Measurements from ENCODE around the gene INIP.

INIP gene

DNA sequence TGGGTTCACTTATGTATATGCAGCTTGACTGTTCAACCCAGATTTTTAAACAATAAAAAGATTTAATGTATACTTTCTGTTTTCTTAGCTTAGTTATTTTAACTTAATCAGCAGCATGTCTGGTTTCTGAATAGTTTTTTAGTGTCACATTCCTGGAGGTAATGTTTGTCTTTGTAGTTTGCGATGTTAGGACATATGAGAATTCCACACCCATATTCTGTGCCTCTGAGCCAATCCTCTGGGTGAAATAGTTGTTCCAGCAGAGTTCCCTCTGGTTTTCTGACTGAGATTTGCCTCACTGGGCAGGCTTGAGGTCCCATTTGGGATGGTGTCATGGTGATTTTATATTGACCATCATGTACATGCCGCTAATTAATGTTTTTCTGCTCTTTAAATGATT is 48.6 kb downstream of the INIP start:
- no peak for DNase-seq

DNA sequence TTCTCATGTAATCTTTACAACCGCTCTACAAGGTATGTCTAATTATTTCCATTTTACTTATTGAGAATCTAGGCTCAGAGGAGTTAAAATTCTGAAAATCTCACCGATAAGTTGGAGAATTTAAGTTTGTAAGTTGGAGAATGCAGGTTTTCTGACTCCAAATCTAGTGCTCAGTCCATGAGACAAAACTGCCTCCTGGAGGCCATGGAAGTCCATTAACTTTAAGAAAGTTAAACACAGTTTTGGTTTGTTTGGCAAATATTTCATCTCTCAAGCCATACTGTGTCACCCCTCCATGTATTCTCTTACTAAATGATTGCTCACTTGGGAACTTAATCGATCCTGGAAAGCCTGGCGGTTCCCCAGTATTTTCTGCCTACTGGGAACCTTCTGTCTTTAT is 52.6 kb downstream of the INIP start:
- DNase-seq = no peak

DNA sequence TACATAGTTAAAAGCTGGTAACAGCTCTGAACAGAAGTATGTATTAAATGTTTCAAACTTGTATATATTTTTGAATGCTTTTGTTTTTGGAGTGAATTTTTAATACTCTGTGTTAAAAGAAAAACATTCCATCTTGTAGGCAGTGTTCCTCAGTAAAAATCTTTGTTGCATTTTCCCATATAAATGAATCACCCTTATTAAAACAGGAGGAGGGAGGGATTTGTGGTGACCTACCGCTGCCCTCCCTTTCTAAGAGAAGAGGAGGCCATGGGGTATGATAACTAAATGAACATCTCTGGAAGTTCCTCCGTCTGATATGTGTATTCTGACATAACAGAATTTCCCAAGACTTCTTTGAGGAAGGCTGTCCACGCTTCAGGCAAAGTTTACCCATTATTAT is 53.4 kb downstream of the INIP start:
- no peak for DNase-seq

DNA sequence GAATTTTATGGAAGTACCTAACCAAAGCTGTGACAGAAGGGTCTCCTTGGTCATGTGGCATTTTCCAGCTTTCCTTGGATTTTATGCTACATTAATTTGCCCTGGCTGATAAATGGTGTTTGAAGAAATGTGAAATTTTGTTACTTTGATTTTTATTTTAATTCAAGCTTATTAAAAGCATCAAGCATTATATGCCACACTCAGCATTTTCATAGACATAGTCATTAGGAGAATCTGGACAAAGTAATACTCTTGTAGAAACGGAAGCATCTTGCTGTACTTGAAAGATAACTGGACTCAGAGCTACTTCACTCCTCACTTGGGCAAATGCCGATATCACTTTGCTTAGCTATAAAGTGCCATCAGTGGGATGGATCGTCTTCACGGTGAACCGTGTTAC is 54.2 kb downstream of the INIP start:
- DNase-seq = no peak

DNA sequence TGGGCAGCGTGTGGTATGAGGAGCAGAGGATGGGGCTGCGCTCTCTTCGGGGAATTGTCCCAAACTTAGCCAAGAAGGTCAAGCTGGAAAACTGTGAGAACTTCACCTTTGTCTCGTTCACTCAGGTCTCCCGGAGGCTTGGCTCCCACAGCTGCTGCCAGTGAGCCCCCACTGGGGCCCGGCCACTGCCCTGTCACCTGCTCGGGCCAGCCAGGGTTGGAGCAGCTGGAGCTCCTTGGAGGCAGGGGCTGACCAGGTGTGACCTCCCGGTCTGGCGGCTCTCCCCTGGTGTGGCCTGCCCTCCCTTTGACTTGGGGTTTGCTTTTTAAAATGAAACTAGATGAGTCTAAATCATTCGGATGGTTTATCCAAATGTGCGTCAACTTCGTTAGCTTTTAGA is 58.0 kb downstream of the INIP start:
- DNase-seq = no peak

DNA sequence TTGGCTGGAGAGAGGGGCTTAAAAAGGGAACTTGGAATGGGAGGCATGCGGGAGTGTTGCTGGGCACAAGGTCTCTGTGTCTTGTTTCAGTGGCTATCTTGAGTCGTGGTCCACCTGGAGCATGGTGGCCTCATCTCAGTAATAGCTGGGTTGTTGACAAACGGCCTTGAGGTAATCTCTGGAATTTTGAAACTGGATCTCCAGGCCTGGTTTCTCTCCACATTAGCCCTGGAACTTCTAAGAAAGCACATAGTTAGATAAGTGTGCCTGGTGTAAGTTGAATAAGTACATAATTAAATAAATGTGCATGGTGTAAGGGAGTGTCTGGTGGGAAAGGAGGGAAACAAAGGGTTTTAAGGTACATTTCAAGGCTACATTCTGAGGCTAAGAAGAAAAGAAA is 62.2 kb downstream of the INIP start:
- DNase-seq = no peak

DNA sequence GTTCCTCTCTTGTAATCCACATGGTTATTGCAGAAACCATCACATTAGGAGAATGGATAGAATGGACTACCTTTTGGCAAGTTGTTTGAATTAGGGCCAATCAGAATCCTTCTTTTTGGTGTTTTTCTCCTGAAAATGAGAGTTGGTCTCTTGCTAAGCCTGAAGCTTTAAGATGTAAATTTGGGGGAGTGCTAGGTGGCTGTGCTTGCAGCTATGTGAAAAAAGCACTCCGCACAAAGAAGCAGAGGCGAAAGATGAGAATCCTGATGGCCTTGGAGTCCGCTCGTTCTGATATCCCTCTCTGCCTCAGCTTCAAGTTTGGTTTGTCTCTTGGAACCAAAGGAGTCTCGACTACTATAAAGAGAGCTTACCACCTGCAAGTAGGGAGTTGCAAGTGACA is 63.6 kb downstream of the INIP start:
- no peak for DNase-seq

DNA sequence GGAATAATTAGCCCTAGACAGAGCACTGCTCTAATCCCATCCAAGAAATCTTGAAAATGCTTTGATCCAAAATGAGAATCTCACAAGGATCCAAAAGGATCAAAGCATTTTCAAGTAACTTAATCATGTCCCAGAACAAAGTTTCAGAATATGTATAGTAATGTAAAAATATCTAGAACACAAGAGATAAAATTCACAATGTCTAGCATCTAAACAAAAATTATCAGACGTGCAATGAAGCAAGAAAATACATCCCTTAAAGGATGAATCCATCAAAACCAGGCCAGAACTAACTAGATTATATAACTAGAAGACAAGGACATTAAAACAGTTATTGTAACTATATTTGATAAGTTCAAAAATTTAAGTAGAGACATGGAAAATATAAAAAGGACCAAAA is 69.3 kb downstream of the INIP start:
- DNase-seq = no peak

DNA sequence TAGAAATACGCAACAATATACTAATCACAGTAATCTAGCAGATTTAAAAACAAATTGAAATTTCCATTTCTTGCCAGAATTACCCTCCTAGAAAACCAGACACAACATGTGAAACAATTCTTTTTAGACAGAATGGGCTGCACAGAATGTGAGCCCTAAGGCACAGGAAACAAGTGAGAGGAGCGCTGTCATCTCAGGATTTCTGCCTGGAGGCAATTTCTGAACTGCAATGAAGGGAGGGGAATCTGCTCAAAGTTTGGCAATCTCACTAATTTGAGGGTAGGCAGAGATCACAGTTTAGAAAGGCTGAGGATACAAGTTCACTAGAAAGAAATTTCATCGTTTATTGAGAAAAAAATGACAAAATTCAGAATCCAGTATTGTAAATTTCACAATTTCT is 70.3 kb downstream of the INIP start:
- DNase-seq = no peak

DNA sequence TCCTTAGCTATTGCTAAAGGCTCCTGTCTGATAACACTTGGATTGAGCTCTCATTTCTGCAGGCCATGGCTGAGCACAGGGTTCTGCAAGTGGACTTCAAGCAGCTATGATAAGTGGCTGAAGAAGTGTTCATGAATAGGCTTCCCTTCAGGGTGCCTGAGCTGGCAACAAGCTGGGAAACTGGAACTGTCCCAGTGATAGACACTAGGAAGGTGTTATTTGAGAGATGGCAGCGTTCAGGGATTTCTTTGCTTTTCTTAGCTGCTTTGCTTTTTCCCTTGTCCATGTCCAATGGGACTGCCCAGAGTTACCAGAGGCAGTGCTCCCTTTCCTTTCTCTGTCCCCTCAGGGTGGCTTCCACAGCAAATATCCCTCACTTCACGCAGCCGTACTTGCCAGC is 75.8 kb downstream of the INIP start:
- DNase-seq = no peak

DNA sequence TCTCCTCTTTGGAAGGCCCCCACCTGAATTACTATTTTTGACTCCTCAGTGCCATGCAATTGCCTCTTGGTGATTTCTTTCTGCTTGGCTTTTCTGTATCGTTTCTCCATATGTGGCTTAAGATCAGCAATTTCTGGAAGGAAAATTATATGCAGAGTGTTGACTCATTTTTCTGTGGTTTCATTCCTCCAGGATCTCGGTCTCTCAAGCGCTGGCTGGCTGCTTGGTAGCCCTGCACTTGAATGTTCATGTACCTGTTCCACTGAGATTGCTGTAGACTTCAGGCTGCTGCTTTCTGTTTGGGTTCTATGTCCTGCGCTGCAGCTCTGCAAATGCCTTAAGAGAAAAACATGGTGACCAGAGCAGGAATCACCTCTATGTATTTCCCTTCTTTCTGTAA is 77.6 kb downstream of the INIP start:
- no peak for DNase-seq
